Sigmoid colon (tissue), 7 donors: ENCODE measurements around the gene ETV1. TPM values are rescaled to one million over a fixed set of nuclear protein-coding genes. Genes with fewer than 3 reads are reported as not detected.

Experiments
- DNase-seq: peaks from one replicate; pipeline ENCODE4 v3.0.0-alpha.2; 2019
- H3K27ac ChIP-seq, 4 donors: fragments of 200-600 bp; sonication (generic); one replicate each; pipeline ENCODE4 v1.5.1; 2016 to 2019; ENCODE audit warnings: mild to moderate bottlenecking in 1 of 4
- H3K27me3 ChIP-seq, 3 donors: fragments of 200-600 bp; sonication (generic); one replicate each; pipeline ENCODE4 v1.5.1; 2019; ENCODE audit warnings: mild to moderate bottlenecking in 1 of 3
- H3K36me3 ChIP-seq, 4 donors: fragments of 200-600 bp; sonication (generic); one replicate each; pipeline ENCODE4 v1.5.1; 2016 to 2019
- H3K4me1 ChIP-seq, 4 donors: fragments of 200-600 bp; sonication (generic); one replicate each; pipeline ENCODE4 v1.5.1; 2017 to 2019
- H3K4me3 ChIP-seq, 4 donors: fragments of 200-600 bp; sonication (generic); one replicate each; pipeline ENCODE4 v1.5.1; 2017 to 2019; ENCODE audit warnings: mild to moderate bottlenecking in 2 of 4, moderate library complexity in 1 of 4
- H3K9me3 ChIP-seq, 4 donors: fragments of 200-600 bp in 3 of 4; sonication (generic) in 3 of 4; one replicate each; pipeline versions ENCODE4 v1.5.1 to v1.6.1; 2013 to 2019
- EP300 ChIP-seq, 4 donors: sonication (generic); formaldehyde crosslinking; IDR thresholded peaks; one replicate each; pipeline ENCODE4 v1.6.1; 2017; ENCODE audit warnings: antibody characterized with exemption in 4 of 4
- POLR2A ChIP-seq, 2 donors: fragments of 450-650 bp; IDR thresholded peaks; one replicate each; pipeline ENCODE4 v1.6.1; 2016; ENCODE audit warnings: antibody characterized with exemption in 2 of 2, mild to moderate bottlenecking in 2 of 2, moderate library complexity in 2 of 2
- POLR2AphosphoS5 ChIP-seq, 4 donors: sonication (generic); formaldehyde crosslinking; IDR thresholded peaks; one replicate each; pipeline ENCODE4 v1.6.1; 2017; ENCODE audit warnings: antibody characterized with exemption in 4 of 4
- WGBS, 2 donors: extraction: QIAGEN DNeasy Blood & Tissue Kit; methylation state at CpG; one replicate each; pipeline ENCODE4 v1.1.7; 2013; 5-methylcytosine and 5-hydroxymethylcytosine counted together
- intact Hi-C: fragments of 100-400 bp; cut with DNase I; formaldehyde crosslinking; loops from one replicate; pipeline ENCODE4 v1.15.1; 2023
- polyA plus RNA-seq, 3 donors: library from polyadenylated mRNA; stranded (reverse); fragments of 200-250 nt; gene quantifications; one replicate each; pipeline ENCODE4 v1.2.3, GENCODE V29; 2013
- total RNA-seq, 4 donors: library from RNA; depleted of rRNA; stranded (reverse); fragments of >200 nt; gene quantifications; one replicate each; pipeline ENCODE4 v1.1.0, GENCODE V29; 2016
- TF ChIP-seq, protein P1 (sequence below), 4 experiments: fragments of 450-650 bp in 3 of 4; fragments of 200-600 bp in 1 of 4; IDR thresholded peaks; one replicate each; pipeline ENCODE4 v1.5.1; 2016 to 2019; ENCODE audit warnings: antibody characterized with exemption in 4 of 4, mild to moderate bottlenecking in 3 of 4, moderate library complexity in 2 of 4
- donor health status: healthy with polysubstance abuse.
- donor health status: Bipolar disorder and iron deficiency.
- donor health status: healthy.

Gene ETV1
- total and polyA plus RNA-seq, 7 donors, result 0.60 to 13.6 (median 6.5) TPM

GRCh38 chr7:14021069-14021468 is 31.6 kb upstream of the ETV1 start:
- H3K9me3 ChIP-seq, result no peaks in the 10 kb centered on the region
- H3K27ac ChIP-seq, result no peak overlapping the region
- DNase-seq, result no peak
- intact Hi-C loops, result no loop called here
- no peak for TF ChIP-seq POLR2A (IDR thresholded peaks at IDR 0.05)
- H3K36me3 ChIP-seq, result no peaks in the 10 kb centered on the region
- H3K27me3 ChIP-seq, result no peaks in the 10 kb centered on the region
- no peak overlapping the region for H3K4me3 ChIP-seq
- no peaks in the 10 kb centered on the region for H3K4me1 ChIP-seq
- WGBS, 2 donors, result 56 to 77% methylated on average over 3 of the region's 3 CpGs

- TF ChIP-seq, protein P1, sequence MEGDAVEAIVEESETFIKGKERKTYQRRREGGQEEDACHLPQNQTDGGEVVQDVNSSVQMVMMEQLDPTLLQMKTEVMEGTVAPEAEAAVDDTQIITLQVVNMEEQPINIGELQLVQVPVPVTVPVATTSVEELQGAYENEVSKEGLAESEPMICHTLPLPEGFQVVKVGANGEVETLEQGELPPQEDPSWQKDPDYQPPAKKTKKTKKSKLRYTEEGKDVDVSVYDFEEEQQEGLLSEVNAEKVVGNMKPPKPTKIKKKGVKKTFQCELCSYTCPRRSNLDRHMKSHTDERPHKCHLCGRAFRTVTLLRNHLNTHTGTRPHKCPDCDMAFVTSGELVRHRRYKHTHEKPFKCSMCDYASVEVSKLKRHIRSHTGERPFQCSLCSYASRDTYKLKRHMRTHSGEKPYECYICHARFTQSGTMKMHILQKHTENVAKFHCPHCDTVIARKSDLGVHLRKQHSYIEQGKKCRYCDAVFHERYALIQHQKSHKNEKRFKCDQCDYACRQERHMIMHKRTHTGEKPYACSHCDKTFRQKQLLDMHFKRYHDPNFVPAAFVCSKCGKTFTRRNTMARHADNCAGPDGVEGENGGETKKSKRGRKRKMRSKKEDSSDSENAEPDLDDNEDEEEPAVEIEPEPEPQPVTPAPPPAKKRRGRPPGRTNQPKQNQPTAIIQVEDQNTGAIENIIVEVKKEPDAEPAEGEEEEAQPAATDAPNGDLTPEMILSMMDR (IDR thresholded peaks at IDR 0.05), result no peak
- TF ChIP-seq POLR2AphosphoS5 (IDR thresholded peaks at IDR 0.05) (no peak), EP300 (IDR thresholded peaks at IDR 0.05) (no peak), POLR2A (IDR thresholded peaks at IDR 0.05) (no peak)
- Histone ChIP-seq H3K36me3 (no peaks in the 10 kb centered on the region), H3K27ac (no peak overlapping the region), H3K4me1 (no peaks in the 10 kb centered on the region), H3K4me3 (no peak overlapping the region), H3K9me3 (no peaks in the 10 kb centered on the region), H3K27me3 (no peaks in the 10 kb centered on the region)
- intact Hi-C loops, result no loop called here
- DNase-seq, result no peak
- 71 to 75% methylated on average over 2 of the region's 2 CpGs for WGBS, 2 donors
Observed at GRCh38 chr7:14020339-14020900, 31.0 kb upstream of the ETV1 start.

GRCh38 chr7:14018751-14019150 is 29.3 kb upstream of the ETV1 start:
- H3K27ac ChIP-seq, result no peak overlapping the region
- H3K9me3 ChIP-seq, result no peaks in the 10 kb centered on the region
- no peaks in the 10 kb centered on the region for H3K4me1 ChIP-seq
- no peaks in the 10 kb centered on the region for H3K27me3 ChIP-seq
- DNase-seq, result no peak
- H3K36me3 ChIP-seq, result no peaks in the 10 kb centered on the region
- intact Hi-C loops, result no loop called here
- WGBS, 2 donors, result 71 to 93% methylated on average over 5 of the region's 5 CpGs
- H3K4me3 ChIP-seq, result no peak overlapping the region
- TF ChIP-seq POLR2A (IDR thresholded peaks at IDR 0.05) (no peak), POLR2AphosphoS5 (IDR thresholded peaks at IDR 0.05) (no peak), EP300 (IDR thresholded peaks at IDR 0.05) (no peak)
- TF ChIP-seq, protein P1 (IDR thresholded peaks at IDR 0.05), result no peak

DNA sequence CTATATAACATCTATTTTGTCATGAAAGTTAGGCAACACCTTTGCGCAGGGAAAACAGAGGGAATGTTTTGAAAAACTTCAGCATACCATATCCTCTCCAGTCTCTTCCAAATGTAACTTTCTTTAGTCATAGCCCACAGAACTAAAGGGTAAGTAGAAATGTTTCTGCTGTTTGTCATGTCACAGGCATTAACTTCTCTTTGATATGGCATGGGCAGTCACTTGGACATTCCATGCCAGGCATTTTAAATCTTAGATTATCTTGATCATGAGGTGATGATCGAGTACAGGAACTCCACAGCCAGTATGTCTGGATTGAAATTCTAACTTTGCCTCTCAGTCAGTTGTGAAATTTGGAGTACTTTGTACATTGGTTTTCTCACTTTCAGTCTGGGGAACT is 27.5 kb upstream of the ETV1 start:
- no peaks in the 10 kb centered on the region for H3K9me3 ChIP-seq
- H3K4me1 ChIP-seq, result no peaks in the 10 kb centered on the region
- intact Hi-C loops, result no loop called here
- no peak overlapping the region for H3K4me3 ChIP-seq
- 89 to 91% methylated on average over 2 of the region's 2 CpGs for WGBS, 2 donors
- H3K27me3 ChIP-seq, result no peaks in the 10 kb centered on the region
- TF ChIP-seq POLR2A (IDR thresholded peaks at IDR 0.05) (no peak), EP300 (IDR thresholded peaks at IDR 0.05) (no peak), POLR2AphosphoS5 (IDR thresholded peaks at IDR 0.05) (no peak)
- TF ChIP-seq, protein P1 (IDR thresholded peaks at IDR 0.05), result no peak
- H3K36me3 ChIP-seq, result no peaks in the 10 kb centered on the region
- DNase-seq, result no peak
- no peak overlapping the region for H3K27ac ChIP-seq

DNA sequence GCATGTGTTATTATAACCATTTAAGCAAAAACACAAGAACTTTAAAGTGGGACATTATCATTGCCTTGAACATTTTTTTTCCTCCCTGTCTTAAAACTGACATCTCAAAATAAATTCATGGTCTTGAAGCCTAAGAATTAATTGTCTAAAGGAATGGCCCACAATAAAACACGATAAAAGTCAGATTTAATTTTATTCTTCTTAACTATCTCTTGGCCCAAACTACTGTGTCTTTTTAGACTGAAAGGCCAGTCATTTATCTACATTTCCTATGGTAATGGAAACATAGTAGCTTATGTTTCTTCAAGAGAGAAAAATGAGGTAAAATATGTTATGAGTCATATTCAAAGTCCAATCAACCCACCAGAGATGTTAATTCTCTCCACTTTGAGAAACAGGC is 24.4 kb upstream of the ETV1 start:
- no peak overlapping the region for H3K4me3 ChIP-seq
- intact Hi-C loops, result no loop called here
- whole genome bisulfite sequencing, 2 donors, result 74 to 83% methylated on average over 1 of the region's 1 CpG
- no peaks in the 10 kb centered on the region for H3K36me3 ChIP-seq
- H3K9me3 ChIP-seq, result no peaks in the 10 kb centered on the region
- H3K4me1 ChIP-seq, result no peaks in the 10 kb centered on the region
- DNase-seq, result no peak
- no peak for TF ChIP-seq POLR2A (IDR thresholded peaks at IDR 0.05)
- TF ChIP-seq, protein P1 (IDR thresholded peaks at IDR 0.05), result no peak
- no peak for TF ChIP-seq EP300 (IDR thresholded peaks at IDR 0.05)
- no peak for TF ChIP-seq POLR2AphosphoS5 (IDR thresholded peaks at IDR 0.05)
- H3K27ac ChIP-seq, result no peak overlapping the region
- no peaks in the 10 kb centered on the region for H3K27me3 ChIP-seq
